ENCODE data around the gene ATP8B4. TPM values are rescaled to one million over a fixed set of nuclear protein-coding genes. Genes with fewer than 3 reads are reported as not detected.
A peak's percentile ranks its signal among the peaks of the same experiment; 100 is the strongest.

Gene ATP8B4
- total and polyA plus RNA-seq, 3 donors from 2014 or later, result 2.4 to 6.1 (median 2.5) TPM

DNA sequence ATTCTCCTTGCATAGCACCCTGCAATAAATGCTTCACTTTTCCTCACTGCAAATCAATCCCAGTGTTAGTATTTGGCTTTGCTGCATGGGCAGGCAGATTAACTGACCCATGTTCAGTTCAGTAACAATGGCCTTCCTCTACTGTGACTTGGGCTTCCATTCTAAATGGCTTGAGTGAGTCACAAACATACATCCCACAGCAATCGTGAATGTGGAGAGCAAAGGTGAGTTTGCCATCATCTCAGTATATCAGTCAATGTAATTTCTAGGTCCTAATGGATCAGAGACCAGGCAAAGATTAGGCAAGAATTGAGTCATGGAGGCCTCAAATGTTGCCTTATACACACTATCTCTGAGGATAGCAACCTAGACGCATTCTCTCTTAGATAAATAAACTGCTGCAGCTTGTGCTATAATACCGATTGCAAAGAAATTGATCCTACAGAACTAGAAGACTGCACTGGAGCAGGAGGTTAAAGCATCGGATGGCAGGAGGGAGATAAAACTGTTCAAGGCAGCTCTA lies 8.3 kb upstream of the ATP8B4 start:
- H3K9me3 ChIP-seq, result no peaks in the 10 kb centered on the region
- no peak overlapping the region for H3K27ac ChIP-seq
- TF ChIP-seq, protein P1, sequence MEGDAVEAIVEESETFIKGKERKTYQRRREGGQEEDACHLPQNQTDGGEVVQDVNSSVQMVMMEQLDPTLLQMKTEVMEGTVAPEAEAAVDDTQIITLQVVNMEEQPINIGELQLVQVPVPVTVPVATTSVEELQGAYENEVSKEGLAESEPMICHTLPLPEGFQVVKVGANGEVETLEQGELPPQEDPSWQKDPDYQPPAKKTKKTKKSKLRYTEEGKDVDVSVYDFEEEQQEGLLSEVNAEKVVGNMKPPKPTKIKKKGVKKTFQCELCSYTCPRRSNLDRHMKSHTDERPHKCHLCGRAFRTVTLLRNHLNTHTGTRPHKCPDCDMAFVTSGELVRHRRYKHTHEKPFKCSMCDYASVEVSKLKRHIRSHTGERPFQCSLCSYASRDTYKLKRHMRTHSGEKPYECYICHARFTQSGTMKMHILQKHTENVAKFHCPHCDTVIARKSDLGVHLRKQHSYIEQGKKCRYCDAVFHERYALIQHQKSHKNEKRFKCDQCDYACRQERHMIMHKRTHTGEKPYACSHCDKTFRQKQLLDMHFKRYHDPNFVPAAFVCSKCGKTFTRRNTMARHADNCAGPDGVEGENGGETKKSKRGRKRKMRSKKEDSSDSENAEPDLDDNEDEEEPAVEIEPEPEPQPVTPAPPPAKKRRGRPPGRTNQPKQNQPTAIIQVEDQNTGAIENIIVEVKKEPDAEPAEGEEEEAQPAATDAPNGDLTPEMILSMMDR (IDR thresholded peaks at IDR 0.05), result no peak
- TF ChIP-seq POLR2A (IDR thresholded peaks at IDR 0.05), result no peak
- WGBS, 2 donors, result 81 to 82% methylated on average over 4 of the region's 4 CpGs
- no peaks in the 10 kb centered on the region for H3K36me3 ChIP-seq (ENCODE audit: low read depth, missing control alignments)
- no peak for DNase-seq
- H3K4me3 ChIP-seq, result no peak overlapping the region
- H3K4me1 ChIP-seq, result peaks cover 16% of the 10 kb centered on the region
- intact Hi-C loops (cut with DNase I; ENCODE audit: low total_unique reads), result no loop called here
- no peaks in the 10 kb centered on the region for H3K27me3 ChIP-seq

DNA sequence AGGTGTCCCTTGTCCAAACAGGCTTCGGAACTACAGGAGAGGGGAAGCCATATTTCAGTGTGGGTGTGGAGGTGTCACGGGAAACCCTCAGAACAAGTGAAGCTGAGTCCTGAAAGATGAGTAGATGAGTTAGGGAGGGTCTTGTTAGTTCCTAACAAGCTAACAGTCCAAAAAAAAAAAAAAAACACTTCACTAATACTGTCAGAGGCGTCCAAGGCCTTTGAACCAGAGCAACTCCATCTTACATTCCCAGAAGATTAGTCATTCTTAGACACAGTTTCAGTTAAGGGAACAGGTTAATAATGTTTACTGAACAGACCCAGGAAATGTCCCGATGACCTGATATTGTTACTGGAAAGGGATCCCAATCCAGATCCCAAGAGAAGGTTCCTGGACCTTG lies 7.0 kb upstream of the ATP8B4 start:
- Histone ChIP-seq H3K4me3 (no peak overlapping the region), H3K36me3 (ENCODE audit: low read depth, missing control alignments) (no peaks in the 10 kb centered on the region), H3K4me1 (peaks cover 16% of the 10 kb centered on the region), H3K9me3 (no peaks in the 10 kb centered on the region), H3K27ac (no peak overlapping the region), H3K27me3 (no peaks in the 10 kb centered on the region)
- TF ChIP-seq, protein P1 (IDR thresholded peaks at IDR 0.05), result no peak
- TF ChIP-seq POLR2A (IDR thresholded peaks at IDR 0.05), result no peak
- intact Hi-C loops (cut with DNase I; ENCODE audit: low total_unique reads), result no loop called here
- WGBS, 2 donors, result 61 to 76% methylated on average over 4 of the region's 4 CpGs
- no peak for DNase-seq

DNA sequence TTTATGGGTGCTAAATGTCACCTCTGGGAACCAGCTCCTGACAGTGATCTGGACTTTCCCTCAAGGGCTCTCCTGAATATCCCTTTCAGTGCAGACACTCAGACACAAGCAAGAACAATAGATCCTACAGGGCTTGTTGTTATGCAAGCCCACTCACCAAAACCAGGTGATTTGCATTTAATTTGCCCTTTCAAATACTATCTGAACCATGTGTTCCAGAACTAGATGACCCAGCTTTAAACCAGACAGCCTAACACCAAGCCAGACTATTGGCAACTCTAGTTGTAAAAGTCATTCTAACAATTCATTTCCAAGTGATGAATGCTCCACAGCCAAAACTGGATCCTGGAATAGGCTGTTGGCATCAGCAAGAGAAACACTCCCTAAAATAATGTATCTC lies 5.6 kb upstream of the ATP8B4 start:
- peak; percentile 49 for DNase-seq
- no peak for TF ChIP-seq POLR2A (IDR thresholded peaks at IDR 0.05)
- TF ChIP-seq, protein P1 (IDR thresholded peaks at IDR 0.05), result no peak
- Histone ChIP-seq H3K36me3 (ENCODE audit: low read depth, missing control alignments) (no peaks in the 10 kb centered on the region), H3K4me1 (peaks cover 16% of the 10 kb centered on the region), H3K4me3 (no peak overlapping the region), H3K9me3 (no peaks in the 10 kb centered on the region), H3K27me3 (no peaks in the 10 kb centered on the region), H3K27ac (no peak overlapping the region)
- intact Hi-C loops (cut with DNase I; ENCODE audit: low total_unique reads), result no loop called here

DNA sequence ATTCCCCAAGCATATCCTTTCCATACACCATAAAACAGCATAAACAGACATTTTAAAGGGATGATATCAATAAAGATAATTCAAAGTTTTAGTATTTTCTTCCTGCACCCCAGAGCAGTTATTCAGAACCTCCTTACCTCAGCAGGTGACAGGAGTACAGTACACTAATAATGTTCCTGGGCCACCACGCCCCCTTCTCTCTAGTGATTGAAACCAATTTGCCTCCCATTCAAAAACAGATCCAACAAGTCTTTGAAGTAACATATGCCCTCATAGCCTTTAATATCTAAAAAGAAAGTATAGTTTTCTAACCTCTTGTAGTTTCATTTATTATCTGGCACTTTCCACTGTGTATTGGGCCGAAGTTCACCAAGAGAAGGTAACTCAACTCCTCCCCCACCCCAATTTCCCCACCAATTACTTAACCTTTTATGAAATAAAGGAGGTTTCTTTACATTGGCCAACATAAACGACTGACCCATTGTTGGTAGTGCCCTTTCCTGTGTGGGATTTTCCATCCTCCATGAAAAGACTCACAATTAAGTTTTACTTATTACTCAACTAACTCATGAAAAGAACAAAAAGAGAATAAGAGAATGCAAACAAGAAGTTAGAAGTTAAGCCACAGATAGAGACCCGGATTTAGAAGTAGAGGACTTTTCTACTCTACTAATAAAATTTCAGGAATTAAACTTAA lies 5.0 kb upstream of the ATP8B4 start:
- Histone ChIP-seq H3K27me3 (no peaks in the 10 kb centered on the region), H3K36me3 (ENCODE audit: low read depth, missing control alignments) (no peaks in the 10 kb centered on the region), H3K4me3 (no peak overlapping the region), H3K27ac (no peak overlapping the region), H3K9me3 (no peaks in the 10 kb centered on the region), H3K4me1 (peaks cover 16% of the 10 kb centered on the region)
- intact Hi-C loops (cut with DNase I; ENCODE audit: low total_unique reads), result no loop called here
- DNase-seq, result no peak
- WGBS, 2 donors, result 81 to 91% methylated on average over 4 of the region's 4 CpGs
- TF ChIP-seq, protein P1 (IDR thresholded peaks at IDR 0.05), result no peak

DNA sequence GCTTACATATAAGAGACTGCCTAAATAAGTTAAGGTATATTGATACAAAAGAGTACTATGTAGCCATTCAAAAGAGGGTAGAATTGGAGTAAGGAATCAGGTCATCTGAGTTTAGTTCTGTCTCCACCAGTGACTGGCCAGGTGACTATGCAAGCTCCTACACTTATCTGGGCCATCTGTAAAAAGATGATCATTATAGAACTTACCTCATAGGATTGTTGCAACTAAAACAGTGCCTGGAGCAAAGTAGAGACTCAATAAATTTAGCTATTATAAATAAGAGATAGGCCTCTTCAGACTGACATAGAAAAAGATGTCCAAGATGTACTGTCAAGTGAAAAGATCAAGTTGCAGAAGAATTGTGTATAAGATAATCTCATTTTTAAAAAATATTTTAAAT lies 1.7 kb upstream of the ATP8B4 start:
- intact Hi-C loops (cut with DNase I; ENCODE audit: low total_unique reads), result no loop called here
- no peak overlapping the region for H3K27ac ChIP-seq
- H3K4me1 ChIP-seq, result peaks cover 10% of the 10 kb centered on the region
- H3K36me3 ChIP-seq (ENCODE audit: low read depth, missing control alignments), result no peaks in the 10 kb centered on the region
- H3K27me3 ChIP-seq, result no peaks in the 10 kb centered on the region
- H3K4me3 ChIP-seq, result no peak overlapping the region
- no peak for TF ChIP-seq POLR2A (IDR thresholded peaks at IDR 0.05)
- TF ChIP-seq, protein P1 (IDR thresholded peaks at IDR 0.05), result no peak
- H3K9me3 ChIP-seq, result no peaks in the 10 kb centered on the region
- DNase-seq, result no peak

All from testis (tissue), 3 donors.